HepG2 (cell line): Measurements from ENCODE around the gene SLC25A18. TPM values are rescaled to one million over a fixed set of nuclear protein-coding genes. Genes with fewer than 3 reads are reported as not detected.

Experiments used
- CHCHD3 ChIP-seq: sonication (generic); formaldehyde crosslinking; IDR thresholded peaks from 2 replicates; pipeline ENCODE4 v1.8.0; 2022; ENCODE audit warnings: mild to moderate bottlenecking, missing genetic modification reagents, moderate library complexity
- NRL ChIP-seq: sonication (generic); formaldehyde crosslinking; IDR thresholded peaks from 2 replicates; pipeline ENCODE4 v1.5.0; 2020; ENCODE audit warnings: missing genetic modification reagents, mild to moderate bottlenecking, moderate library complexity, borderline replicate concordance
- ZNF564 ChIP-seq: sonication (generic); formaldehyde crosslinking; IDR thresholded peaks from 2 replicates; pipeline ENCODE4 v1.8.1; 2023; ENCODE audit warnings: mild to moderate bottlenecking, missing genetic modification reagents
- polyA plus RNA-seq, 8 experiments: library from polyadenylated mRNA; depleted of rRNA in 3 of 8; stranded (reverse) in 7 of 8; unstranded in 1 of 8; fragments of >200 nt; fragmentation: Illumina TruSeq in 4 of 8; extraction: Trizol in 4 of 8; gene quantifications; 2 replicates each; pipeline versions ENCODE4 v1.2.1 to v1.2.3, GENCODE V29; 2011 to 2016; ENCODE audit warnings: low read depth in 4 of 8, missing spikeins in 1 of 8, mixed read lengths in 1 of 8; ENCODE audit not compliant: insufficient read depth in 1 of 8
- total RNA-seq, 5 experiments: library from RNA; depleted of rRNA; stranded (reverse); fragments of >200 nt; fragmentation: Illumina TruSeq; extraction: Trizol; gene quantifications; 2 replicates each; pipeline ENCODE4 v1.2.3, GENCODE V29; 2016; ENCODE audit warnings: low read depth in 1 of 5
- TF ChIP-seq, protein P1 (sequence below): sonication (generic); formaldehyde crosslinking; IDR thresholded peaks from 2 replicates; pipeline ENCODE4 v1.5.0; 2020; ENCODE audit warnings: mild to moderate bottlenecking, missing genetic modification reagents, borderline replicate concordance
- TF ChIP-seq, protein P2 (sequence below): sonication (generic); formaldehyde crosslinking; IDR thresholded peaks from 2 replicates; pipeline ENCODE4 v1.4.0; 2020; ENCODE audit warnings: missing genetic modification reagents, borderline replicate concordance
- TF ChIP-seq, protein P3 (sequence below): sonication (generic); formaldehyde crosslinking; IDR thresholded peaks from 2 replicates; pipeline ENCODE4 v1.4.0; 2020; ENCODE audit warnings: missing genetic modification reagents
- TF ChIP-seq, protein P4 (sequence below): sonication (generic); formaldehyde crosslinking; IDR thresholded peaks from 2 replicates; pipeline ENCODE4 v1.4.0; 2020; ENCODE audit warnings: missing genetic modification reagents, borderline replicate concordance

Gene SLC25A18
- total and polyA plus RNA-seq, 2 of the 13 experiments (the other 11 are each of a cell fraction or from before 2014, with no cell fraction given) = 0.28 to 0.75 TPM

GRCh38 chr22:17562906-17563870 is at the start of gene SLC25A18 (continued):
- TF ChIP-seq, protein P1, sequence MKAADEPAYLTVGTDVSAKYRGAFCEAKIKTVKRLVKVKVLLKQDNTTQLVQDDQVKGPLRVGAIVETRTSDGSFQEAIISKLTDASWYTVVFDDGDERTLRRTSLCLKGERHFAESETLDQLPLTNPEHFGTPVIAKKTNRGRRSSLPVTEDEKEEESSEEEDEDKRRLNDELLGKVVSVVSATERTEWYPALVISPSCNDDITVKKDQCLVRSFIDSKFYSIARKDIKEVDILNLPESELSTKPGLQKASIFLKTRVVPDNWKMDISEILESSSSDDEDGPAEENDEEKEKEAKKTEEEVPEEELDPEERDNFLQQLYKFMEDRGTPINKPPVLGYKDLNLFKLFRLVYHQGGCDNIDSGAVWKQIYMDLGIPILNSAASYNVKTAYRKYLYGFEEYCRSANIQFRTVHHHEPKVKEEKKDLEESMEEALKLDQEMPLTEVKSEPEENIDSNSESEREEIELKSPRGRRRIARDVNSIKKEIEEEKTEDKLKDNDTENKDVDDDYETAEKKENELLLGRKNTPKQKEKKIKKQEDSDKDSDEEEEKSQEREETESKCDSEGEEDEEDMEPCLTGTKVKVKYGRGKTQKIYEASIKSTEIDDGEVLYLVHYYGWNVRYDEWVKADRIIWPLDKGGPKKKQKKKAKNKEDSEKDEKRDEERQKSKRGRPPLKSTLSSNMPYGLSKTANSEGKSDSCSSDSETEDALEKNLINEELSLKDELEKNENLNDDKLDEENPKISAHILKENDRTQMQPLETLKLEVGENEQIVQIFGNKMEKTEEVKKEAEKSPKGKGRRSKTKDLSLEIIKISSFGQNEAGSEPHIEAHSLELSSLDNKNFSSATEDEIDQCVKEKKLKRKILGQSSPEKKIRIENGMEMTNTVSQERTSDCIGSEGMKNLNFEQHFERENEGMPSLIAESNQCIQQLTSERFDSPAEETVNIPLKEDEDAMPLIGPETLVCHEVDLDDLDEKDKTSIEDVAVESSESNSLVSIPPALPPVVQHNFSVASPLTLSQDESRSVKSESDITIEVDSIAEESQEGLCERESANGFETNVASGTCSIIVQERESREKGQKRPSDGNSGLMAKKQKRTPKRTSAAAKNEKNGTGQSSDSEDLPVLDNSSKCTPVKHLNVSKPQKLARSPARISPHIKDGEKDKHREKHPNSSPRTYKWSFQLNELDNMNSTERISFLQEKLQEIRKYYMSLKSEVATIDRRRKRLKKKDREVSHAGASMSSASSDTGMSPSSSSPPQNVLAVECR (CRISPR knock-in tag) = peak; percentile 25; the same call in 1 of the 2 replicates
- TF ChIP-seq, protein P2, sequence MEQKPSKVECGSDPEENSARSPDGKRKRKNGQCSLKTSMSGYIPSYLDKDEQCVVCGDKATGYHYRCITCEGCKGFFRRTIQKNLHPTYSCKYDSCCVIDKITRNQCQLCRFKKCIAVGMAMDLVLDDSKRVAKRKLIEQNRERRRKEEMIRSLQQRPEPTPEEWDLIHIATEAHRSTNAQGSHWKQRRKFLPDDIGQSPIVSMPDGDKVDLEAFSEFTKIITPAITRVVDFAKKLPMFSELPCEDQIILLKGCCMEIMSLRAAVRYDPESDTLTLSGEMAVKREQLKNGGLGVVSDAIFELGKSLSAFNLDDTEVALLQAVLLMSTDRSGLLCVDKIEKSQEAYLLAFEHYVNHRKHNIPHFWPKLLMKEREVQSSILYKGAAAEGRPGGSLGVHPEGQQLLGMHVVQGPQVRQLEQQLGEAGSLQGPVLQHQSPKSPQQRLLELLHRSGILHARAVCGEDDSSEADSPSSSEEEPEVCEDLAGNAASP (CRISPR knock-in tag) = peak; percentile 20; the same call in 1 of the 2 replicates
- TF ChIP-seq, protein P3, sequence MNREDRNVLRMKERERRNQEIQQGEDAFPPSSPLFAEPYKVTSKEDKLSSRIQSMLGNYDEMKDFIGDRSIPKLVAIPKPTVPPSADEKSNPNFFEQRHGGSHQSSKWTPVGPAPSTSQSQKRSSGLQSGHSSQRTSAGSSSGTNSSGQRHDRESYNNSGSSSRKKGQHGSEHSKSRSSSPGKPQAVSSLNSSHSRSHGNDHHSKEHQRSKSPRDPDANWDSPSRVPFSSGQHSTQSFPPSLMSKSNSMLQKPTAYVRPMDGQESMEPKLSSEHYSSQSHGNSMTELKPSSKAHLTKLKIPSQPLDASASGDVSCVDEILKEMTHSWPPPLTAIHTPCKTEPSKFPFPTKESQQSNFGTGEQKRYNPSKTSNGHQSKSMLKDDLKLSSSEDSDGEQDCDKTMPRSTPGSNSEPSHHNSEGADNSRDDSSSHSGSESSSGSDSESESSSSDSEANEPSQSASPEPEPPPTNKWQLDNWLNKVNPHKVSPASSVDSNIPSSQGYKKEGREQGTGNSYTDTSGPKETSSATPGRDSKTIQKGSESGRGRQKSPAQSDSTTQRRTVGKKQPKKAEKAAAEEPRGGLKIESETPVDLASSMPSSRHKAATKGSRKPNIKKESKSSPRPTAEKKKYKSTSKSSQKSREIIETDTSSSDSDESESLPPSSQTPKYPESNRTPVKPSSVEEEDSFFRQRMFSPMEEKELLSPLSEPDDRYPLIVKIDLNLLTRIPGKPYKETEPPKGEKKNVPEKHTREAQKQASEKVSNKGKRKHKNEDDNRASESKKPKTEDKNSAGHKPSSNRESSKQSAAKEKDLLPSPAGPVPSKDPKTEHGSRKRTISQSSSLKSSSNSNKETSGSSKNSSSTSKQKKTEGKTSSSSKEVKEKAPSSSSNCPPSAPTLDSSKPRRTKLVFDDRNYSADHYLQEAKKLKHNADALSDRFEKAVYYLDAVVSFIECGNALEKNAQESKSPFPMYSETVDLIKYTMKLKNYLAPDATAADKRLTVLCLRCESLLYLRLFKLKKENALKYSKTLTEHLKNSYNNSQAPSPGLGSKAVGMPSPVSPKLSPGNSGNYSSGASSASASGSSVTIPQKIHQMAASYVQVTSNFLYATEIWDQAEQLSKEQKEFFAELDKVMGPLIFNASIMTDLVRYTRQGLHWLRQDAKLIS (CRISPR knock-in tag) = no peak
- TF ChIP-seq ZNF564 (CRISPR knock-in tag) = no peak
- no peak for TF ChIP-seq NRL (CRISPR knock-in tag)
- TF ChIP-seq CHCHD3 (CRISPR knock-in tag) = no peak
- TF ChIP-seq, protein P4, sequence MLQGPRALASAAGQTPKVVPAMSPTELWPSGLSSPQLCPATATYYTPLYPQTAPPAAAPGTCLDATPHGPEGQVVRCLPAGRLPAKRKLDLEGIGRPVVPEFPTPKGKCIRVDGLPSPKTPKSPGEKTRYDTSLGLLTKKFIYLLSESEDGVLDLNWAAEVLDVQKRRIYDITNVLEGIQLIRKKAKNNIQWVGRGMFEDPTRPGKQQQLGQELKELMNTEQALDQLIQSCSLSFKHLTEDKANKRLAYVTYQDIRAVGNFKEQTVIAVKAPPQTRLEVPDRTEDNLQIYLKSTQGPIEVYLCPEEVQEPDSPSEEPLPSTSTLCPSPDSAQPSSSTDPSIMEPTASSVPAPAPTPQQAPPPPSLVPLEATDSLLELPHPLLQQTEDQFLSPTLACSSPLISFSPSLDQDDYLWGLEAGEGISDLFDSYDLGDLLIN = no peak
